ENCODE results near the gene TACC3. TPM values are rescaled to one million over a fixed set of nuclear protein-coding genes. Genes with fewer than 3 reads are reported as not detected.

The TACC3 gene
- total RNA-seq, 1 experiment from 2014 or later, result 156 TPM

DNA sequence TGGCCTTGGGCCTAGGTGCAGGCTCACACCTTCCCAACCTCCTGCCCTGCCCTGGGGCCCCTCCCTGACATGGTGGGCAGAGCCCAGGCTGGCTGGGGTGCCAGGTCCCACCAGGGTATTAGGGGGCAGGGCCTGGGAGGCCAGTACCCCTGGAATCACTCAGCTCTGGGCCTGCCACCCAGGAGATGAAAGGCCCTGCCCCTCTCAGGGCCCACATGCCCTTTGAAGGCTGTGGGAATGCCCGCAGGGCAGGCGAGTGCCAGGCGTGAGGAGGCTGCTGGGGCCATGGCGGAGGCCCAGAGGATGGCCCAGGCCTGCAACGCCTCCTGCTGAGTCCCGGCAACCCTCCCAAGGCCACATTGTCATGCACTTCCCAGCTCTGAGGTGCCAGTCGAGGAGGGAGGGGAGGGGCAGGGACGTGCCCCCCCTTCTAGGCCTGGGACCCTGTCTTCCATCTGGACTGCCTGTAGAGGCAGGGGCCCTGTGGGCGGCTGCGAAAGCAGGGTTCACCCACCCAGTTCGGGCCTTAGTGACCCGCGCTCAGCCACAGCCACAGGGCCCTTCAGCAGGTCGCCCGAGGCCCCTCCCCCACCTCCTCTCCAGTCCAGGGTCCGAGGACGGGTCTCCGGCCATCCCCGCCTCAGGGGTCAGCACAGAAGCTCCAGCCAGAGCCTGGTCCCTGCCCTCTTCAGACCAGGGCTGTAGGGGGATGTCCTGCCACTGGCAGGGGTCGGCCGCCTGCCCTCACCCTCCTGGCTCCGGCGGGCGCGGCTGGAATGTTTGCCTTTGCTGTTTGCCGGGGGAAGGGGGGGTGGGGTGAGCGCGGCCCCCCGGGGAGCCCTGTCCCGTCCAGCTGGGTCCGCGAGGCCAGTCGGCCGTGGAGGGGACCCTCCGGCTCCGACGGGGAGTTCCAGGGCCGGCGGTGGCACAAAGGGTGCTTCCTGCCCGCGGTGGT lies 45.1 kb downstream of the TACC3 start:
- Histone ChIP-seq H2BK20ac (ENCODE audit: low read depth, low read length, poor library complexity, severe bottlenecking) (no peak overlapping the region), H2BK120ac (ENCODE audit: low read depth, low read length, poor library complexity, severe bottlenecking) (no peak overlapping the region), H2AFZ (ENCODE audit: low read length) (no peak overlapping the region), H3K79me1 (ENCODE audit: insufficient read depth, low read depth, low read length, poor library complexity, severe bottlenecking) (no peaks in the 10 kb centered on the region), H3K23ac (ENCODE audit: insufficient read length, low read depth, low read length) (no peak overlapping the region), H3K9ac (ENCODE audit: extremely low read depth, insufficient read length, low read length) (no peak overlapping the region), H3K18ac (ENCODE audit: insufficient read length, low read depth, low read length) (no peak overlapping the region), H3K79me2 (ENCODE audit: insufficient read depth, low read length) (no peaks in the 10 kb centered on the region), H2BK15ac (ENCODE audit: low read depth, low read length) (no peak overlapping the region), H3K27me3 (ENCODE audit: insufficient read depth, low read length) (no peaks in the 10 kb centered on the region), H2BK5ac (ENCODE audit: insufficient read length, low read length) (no peak overlapping the region), H2BK12ac (ENCODE audit: insufficient read length, low read depth, low read length) (no peak overlapping the region), H4K8ac (replicated peaks; ENCODE audit: insufficient read length, low read depth, low read length) (no peak overlapping the region), H4K5ac (ENCODE audit: insufficient read length, low read depth, low read length) (no peak overlapping the region), H3K4me1 (ENCODE audit: insufficient read depth, low read length) (no peaks in the 10 kb centered on the region; the same call in 1 of the 2 replicates), H3K14ac (ENCODE audit: insufficient read depth, low read length) (no peak overlapping the region), H3K27ac (ENCODE audit: insufficient read length, low read depth, low read length) (no peak overlapping the region), H4K20me1 (ENCODE audit: control insufficient read depth, insufficient read depth, insufficient read length) (no peaks in the 10 kb centered on the region), H3K9me3 (ENCODE audit: control insufficient read depth, low read depth, low read length) (no peaks in the 10 kb centered on the region), H3K4ac (ENCODE audit: low read depth, low read length) (no peak overlapping the region), H3K56ac (ENCODE audit: insufficient read length, low read depth, low read length) (no peak overlapping the region), H3T11ph (ENCODE audit: low read length) (no peak overlapping the region), H3K4me2 (ENCODE audit: insufficient read depth, insufficient read length, low read length) (peak overlapping the region; percentile 2), H2AK5ac (ENCODE audit: insufficient read length, low read length) (no peak overlapping the region), H3K23me2 (ENCODE audit: insufficient read length, low read depth, low read length, poor library complexity, severe bottlenecking) (peaks cover 3% of the 10 kb centered on the region), H4K91ac (ENCODE audit: insufficient read length, low read depth, low read length) (no peak overlapping the region)
- peaks cover 15% of the 10 kb centered on the region for H3K27me3 Mint-ChIP-seq (ENCODE audit: low read depth)
- WGBS (ENCODE audit: extremely low coverage, insufficient read length, low lambda C conversion rate), result no CpG with 5 or more reads among the region's 41 CpGs
- no peak overlapping the region for H3K27ac Mint-ChIP-seq
- H3K9me3 Mint-ChIP-seq, result no peaks in the 10 kb centered on the region
- peak; percentile 70 for DNase-seq
- no peak overlapping the region for H3K4me3 Mint-ChIP-seq
- H3K36me3 Mint-ChIP-seq (ENCODE audit: insufficient read depth in 1 of 3, low read depth in 3 of 3), result no peaks in the 10 kb centered on the region
- TF ChIP-seq, protein P1, sequence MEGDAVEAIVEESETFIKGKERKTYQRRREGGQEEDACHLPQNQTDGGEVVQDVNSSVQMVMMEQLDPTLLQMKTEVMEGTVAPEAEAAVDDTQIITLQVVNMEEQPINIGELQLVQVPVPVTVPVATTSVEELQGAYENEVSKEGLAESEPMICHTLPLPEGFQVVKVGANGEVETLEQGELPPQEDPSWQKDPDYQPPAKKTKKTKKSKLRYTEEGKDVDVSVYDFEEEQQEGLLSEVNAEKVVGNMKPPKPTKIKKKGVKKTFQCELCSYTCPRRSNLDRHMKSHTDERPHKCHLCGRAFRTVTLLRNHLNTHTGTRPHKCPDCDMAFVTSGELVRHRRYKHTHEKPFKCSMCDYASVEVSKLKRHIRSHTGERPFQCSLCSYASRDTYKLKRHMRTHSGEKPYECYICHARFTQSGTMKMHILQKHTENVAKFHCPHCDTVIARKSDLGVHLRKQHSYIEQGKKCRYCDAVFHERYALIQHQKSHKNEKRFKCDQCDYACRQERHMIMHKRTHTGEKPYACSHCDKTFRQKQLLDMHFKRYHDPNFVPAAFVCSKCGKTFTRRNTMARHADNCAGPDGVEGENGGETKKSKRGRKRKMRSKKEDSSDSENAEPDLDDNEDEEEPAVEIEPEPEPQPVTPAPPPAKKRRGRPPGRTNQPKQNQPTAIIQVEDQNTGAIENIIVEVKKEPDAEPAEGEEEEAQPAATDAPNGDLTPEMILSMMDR (conservative IDR thresholded peaks at IDR 0.05), result no peak
- peaks cover 13 to 31% of the 10 kb centered on the region in 2 experiments for H3K4me1 Mint-ChIP-seq
